NCI-H128 (cell line): ENCODE data around the gene TAS2R9.
"Not testable (repeated sequence)": the region's sequence is repeated elsewhere in the genome, so short reads cannot be mapped to it uniquely, and the experiment has no call there.

Experiments used
- DNase-seq: peaks from one replicate; lab custom pipeline; 2025; ENCODE audit not compliant: unreplicated experiment; lab: John Stamatoyannopoulos, UW

The TAS2R9 gene

GRCh38 chr12:10810068-10810467 is at the start of gene TAS2R9:
TSS of gene TAS2R9 (minus strand) at chr12:10810168. CDS start at chr12:10810075, 93 bp downstream.
- DNase-seq, result no peak

GRCh38 chr12:10855807-10856206 is 45.8 kb upstream of the TAS2R9 start:
- no peak for DNase-seq

- no peak for DNase-seq
Observed at GRCh38 chr12:10853776-10854175, 43.8 kb upstream of the TAS2R9 start.

GRCh38 chr12:10851243-10851858 is 41.4 kb upstream of the TAS2R9 start:
- no peak for DNase-seq

- no peak for DNase-seq
Observed at GRCh38 chr12:10849425-10849878, 39.5 kb upstream of the TAS2R9 start, which contains the start of gene PRR4. TSS of gene PRR4 (minus strand) at chr12:10849475. CDS start at chr12:10849437, 38 bp downstream.

GRCh38 chr12:10847744-10848143 is 37.8 kb upstream of the TAS2R9 start:
- no peak for DNase-seq

- DNase-seq, result no peak
Observed at GRCh38 chr12:10842862-10843261, 32.9 kb upstream of the TAS2R9 start.

- DNase-seq, result no peak
Observed at GRCh38 chr12:10838461-10838860, 28.5 kb upstream of the TAS2R9 start.

GRCh38 chr12:10829994-10830393 is 20.0 kb upstream of the TAS2R9 start:
- DNase-seq, result no peak

- no peak for DNase-seq
Observed at GRCh38 chr12:10826258-10826657, 16.3 kb upstream of the TAS2R9 start, which contains the start of gene TAS2R10. TSS of gene TAS2R10 (minus strand) at chr12:10826358. CDS start at chr12:10826269, 89 bp downstream.

GRCh38 chr12:10824957-10825356 is 15.0 kb upstream of the TAS2R9 start:
- no peak for DNase-seq

GRCh38 chr12:10811883-10812536 is 2.0 kb upstream of the TAS2R9 start:
- no peak for DNase-seq

- DNase-seq, result no peak
Observed at GRCh38 chr12:10807186-10807585, 2.8 kb downstream of the TAS2R9 start, which contains the start of gene TAS2R8. TSS of gene TAS2R8 (minus strand) at chr12:10807286. CDS start at chr12:10806980, 306 bp downstream.

- no peak for DNase-seq
Observed at GRCh38 chr12:10802587-10802986, 7.4 kb downstream of the TAS2R9 start, which contains the start of gene TAS2R7. TSS of gene TAS2R7 (minus strand) at chr12:10802627. CDS start at chr12:10802570, 57 bp downstream.

- no peak for DNase-seq
Observed at GRCh38 chr12:10801741-10802140, 8.2 kb downstream of the TAS2R9 start.

GRCh38 chr12:10794222-10794621 is 15.7 kb downstream of the TAS2R9 start:
- no peak for DNase-seq

GRCh38 chr12:10791769-10792168 is 18.2 kb downstream of the TAS2R9 start:
- DNase-seq, result not testable (repeated sequence)

GRCh38 chr12:10783252-10783651 is 26.7 kb downstream of the TAS2R9 start:
- no peak for DNase-seq

GRCh38 chr12:10779103-10779502 is 30.9 kb downstream of the TAS2R9 start:
- no peak for DNase-seq

- DNase-seq, result no peak
Observed at GRCh38 chr12:10771132-10771733, 38.7 kb downstream of the TAS2R9 start.

- no peak for DNase-seq
Observed at GRCh38 chr12:10759657-10760056, 50.3 kb downstream of the TAS2R9 start.
